Measurements from ENCODE around the gene CHMP4A. TPM values are rescaled to one million over a fixed set of nuclear protein-coding genes. Genes with fewer than 3 reads are reported as not detected.

The CHMP4A gene
- total and polyA plus RNA-seq, 2 of the 13 experiments (the other 11 are each of a cell fraction or from before 2014, with no cell fraction given) = 83.6 to 113 TPM

GRCh38 chr14:24212924-24213865, at the start of gene CHMP4A (continued):
- TF ChIP-seq IRF9 (CRISPR knock-in tag; IDR thresholded peaks at IDR 0.05; ENCODE audit: borderline replicate concordance) = peak; percentile 94
- no peak for TF ChIP-seq TRIM24 (CRISPR knock-in tag; IDR thresholded peaks at IDR 0.05)
- peak; percentile 74 for TF ChIP-seq SP5 (CRISPR knock-in tag; IDR thresholded peaks at IDR 0.05; ENCODE audit: borderline replicate concordance, low read depth)
- TF ChIP-seq PHF5A (CRISPR knock-in tag; IDR thresholded peaks at IDR 0.05; ENCODE audit: low read depth, unreplicated experiment) = peak; percentile 95
- peak; percentile 90 for TF ChIP-seq FOSL2 (CRISPR knock-in tag; IDR thresholded peaks at IDR 0.05)
- TF ChIP-seq HDAC6 (IDR thresholded peaks at IDR 0.05; ENCODE audit: low read depth, low read length) = 0 out of 2 replicates have a peak, but pooled peaks have one; percentile 11
- TF ChIP-seq ZNF749 (CRISPR knock-in tag; IDR thresholded peaks at IDR 0.05; ENCODE audit: borderline replicate concordance) = peak; percentile 98
- TF ChIP-seq KMT2B (CRISPR knock-in tag; IDR thresholded peaks at IDR 0.05) = peak; percentile 92; the same call in 1 of the 2 replicates
- TF ChIP-seq KAT2B (IDR thresholded peaks at IDR 0.05; ENCODE audit: borderline replicate concordance, low read depth, low read length) = no peak
- no peak for TF ChIP-seq ZNF432 (CRISPR knock-in tag; IDR thresholded peaks at IDR 0.05; ENCODE audit: borderline replicate concordance)
- TF ChIP-seq NR2C2 (CRISPR knock-in tag; IDR thresholded peaks at IDR 0.05; ENCODE audit: borderline replicate concordance) = peak; percentile 93
- TF ChIP-seq ZNF232 (CRISPR knock-in tag; IDR thresholded peaks at IDR 0.05; ENCODE audit: borderline replicate concordance) = peak; percentile 98
- TF ChIP-seq ZNF724P (CRISPR knock-in tag; IDR thresholded peaks at IDR 0.05; ENCODE audit: borderline replicate concordance) = peak; percentile 98
- TF ChIP-seq FOXP1 (IDR thresholded peaks at IDR 0.05) = no peak
- peak; percentile 33 for TF ChIP-seq FOXP1 (CRISPR knock-in tag; IDR thresholded peaks at IDR 0.05)
- no peak for TF ChIP-seq RFX1 (IDR thresholded peaks at IDR 0.05)
- TF ChIP-seq NR1H2 (CRISPR knock-in tag; IDR thresholded peaks at IDR 0.05; ENCODE audit: borderline replicate concordance, low read depth) = no peak
- no peak for TF ChIP-seq TCF7L2 (IDR thresholded peaks at IDR 0.05; ENCODE audit: low read depth, low read length)
- TF ChIP-seq ZNF337 (CRISPR knock-in tag; IDR thresholded peaks at IDR 0.05; ENCODE audit: borderline replicate concordance, low read depth) = peak; percentile 94; the same call in 1 of the 2 replicates
- TF ChIP-seq SSRP1 (CRISPR knock-in tag; IDR thresholded peaks at IDR 0.05) = peak; percentile 21; the same call in 1 of the 2 replicates
- TF ChIP-seq WIZ (CRISPR knock-in tag; IDR thresholded peaks at IDR 0.05) = no peak; the same call in 1 of the 2 replicates
- peak; percentile 93 for TF ChIP-seq RELA (CRISPR knock-in tag; IDR thresholded peaks at IDR 0.05)
- TF ChIP-seq KDM3A (CRISPR knock-in tag; IDR thresholded peaks at IDR 0.05; ENCODE audit: low read depth) = peak; percentile 96; the same call in 1 of the 2 replicates
- peak; percentile 84 for TF ChIP-seq MAZ (IDR thresholded peaks at IDR 0.05; ENCODE audit: borderline replicate concordance, low read depth, low read length)
- TF ChIP-seq MAZ (CRISPR knock-in tag; IDR thresholded peaks at IDR 0.05; ENCODE audit: low read depth) = peak; percentile 95
- TF ChIP-seq ZNF136 (CRISPR knock-in tag; IDR thresholded peaks at IDR 0.05; ENCODE audit: low read depth) = peak; percentile 91; the same call in 1 of the 2 replicates
- TF ChIP-seq BCL3 (CRISPR knock-in tag; IDR thresholded peaks at IDR 0.05) = peak; percentile 98
- no peak for TF ChIP-seq ZNF670 (CRISPR knock-in tag; IDR thresholded peaks at IDR 0.05; ENCODE audit: borderline replicate concordance)
- no peak for TF ChIP-seq HMG20A (CRISPR knock-in tag; IDR thresholded peaks at IDR 0.05; ENCODE audit: borderline replicate concordance)

All from HepG2 (cell line).